Measurements from ENCODE around the gene MRPS15.

The MRPS15 gene

GRCh38 chr1:36417931-36418330 lies 46.3 kb downstream of the MRPS15 start:
- DNase-seq = no peak

- no peak for DNase-seq
These were observed 48.4 kb downstream of the MRPS15 start for GRCh38 chr1:36415661-36416326.

- DNase-seq = no peak
These were observed 49.8 kb downstream of the MRPS15 start for GRCh38 chr1:36414384-36414783.

GRCh38 chr1:36411674-36412648 lies 52.2 kb downstream of the MRPS15 start:
- peak; percentile 57 for DNase-seq

- DNase-seq = no peak
These were observed 55.7 kb downstream of the MRPS15 start for GRCh38 chr1:36408479-36408878.

- DNase-seq = no peak
These were observed 57.7 kb downstream of the MRPS15 start for GRCh38 chr1:36406440-36406839.
